Activated CD4-positive, alpha-beta T cell treated with anti-CD3 and anti-CD28 coated beads for 36 hours (primary cell): ENCODE data around the gene CGN. TPM values are rescaled to one million over a fixed set of nuclear protein-coding genes. Genes with fewer than 3 reads are reported as not detected.

Source experiments
- ATAC-seq: fragments of 200-7000 bp; cut with Tn5 transposase; one replicate; pipeline ENCODE4 v1.10.0; 2021; ENCODE audit warnings: mild to moderate bottlenecking, moderate library complexity
- CTCF ChIA-PET: fragments of 350-600 bp; sonication (Branson Sonifier 250); formaldehyde crosslinking; loops from one replicate; lab custom pipeline; 2021; ENCODE audit warnings: antibody characterized with exemption; lab: Charles Lee
- POLR2A ChIA-PET: fragments of 350-600 bp; sonication (Branson Sonifier 250); formaldehyde crosslinking; loops from one replicate; lab custom pipeline; 2021; ENCODE audit warnings: antibody characterized with exemption, inconsistent platforms; lab: Charles Lee
- DNase-seq: peaks from one replicate; pipeline ENCODE4 v3.0.0-alpha.2; 2020
- H3K27ac Mint-ChIP-seq: one replicate; pipeline ENCODE4 v1.8.0; 2021; ENCODE audit warnings: mixed read lengths
- H3K27me3 Mint-ChIP-seq: one replicate; pipeline ENCODE4 v1.8.0; 2021; ENCODE audit warnings: mixed read lengths
- H3K36me3 Mint-ChIP-seq: one replicate; pipeline ENCODE4 v1.8.0; 2021; ENCODE audit warnings: low read depth, mixed read lengths
- H3K4me1 Mint-ChIP-seq: one replicate; pipeline ENCODE4 v1.8.0; 2021; ENCODE audit warnings: mixed read lengths
- H3K4me3 Mint-ChIP-seq: one replicate; pipeline ENCODE4 v1.8.0; 2021; ENCODE audit warnings: mild to moderate bottlenecking, moderate library complexity, mixed read lengths
- H3K9me3 Mint-ChIP-seq: one replicate; pipeline ENCODE4 v1.8.0; 2021; ENCODE audit warnings: low read depth, mixed read lengths
- intact Hi-C, 2 experiments: fragments of 100-400 bp; cut with DNase I in 1 of 2; cut with micrococcal nuclease in 1 of 2; formaldehyde crosslinking; loops; one replicate each; pipeline versions ENCODE4 v1.14.2 to v1.15.1; 2022 to 2024; cut with DNase I, micrococcal nuclease
- total RNA-seq, 2 experiments: library from RNA; stranded (reverse); gene quantifications; one replicate each; pipeline ENCODE4 v1.2.3, GENCODE V29; 2021

The CGN gene
- total RNA-seq, 2 experiments from 2014 or later = 0.67 to 1.4 TPM

GRCh38 chr1:151535326-151536271 lies 24.4 kb downstream of the CGN start:
- Mint-ChIP-seq H3K4me1 (peaks cover 7% of the 10 kb centered on the region), H3K36me3 (no peaks in the 10 kb centered on the region), H3K27ac (no peak overlapping the region), H3K27me3 (no peaks in the 10 kb centered on the region), H3K4me3 (no peak overlapping the region), H3K9me3 (no peaks in the 10 kb centered on the region)
- POLR2A ChIA-PET = no interaction called here
- ATAC-seq = no peak
- DNase-seq = no peak
- intact Hi-C loops = loop anchor here in 1 of 2 experiments (2.0 to 10.0 kb wide), 3 partner anchors 91 to 301 kb away; no protein-coding TSS in a partner anchor
- CTCF ChIA-PET = interaction anchor here (0.7 to 1.5 kb wide), 12 partner anchors 12 to 309 kb away, joined by 3 to 6 read pairs (median 3); partner anchors contain the start of gene SNX27

- ATAC-seq (no peak), DNase-seq (no peak)
- ChIA-PET CTCF (interaction anchor here (0.6 to 0.9 kb wide), 3 partner anchors 22 to 198 kb away, joined by 3 read pairs; no protein-coding TSS in a partner anchor), POLR2A (no interaction called here)
- Mint-ChIP-seq H3K36me3 (no peaks in the 10 kb centered on the region), H3K4me3 (no peak overlapping the region), H3K27me3 (peaks cover 3% of the 10 kb centered on the region), H3K27ac (no peak overlapping the region), H3K9me3 (no peaks in the 10 kb centered on the region), H3K4me1 (peaks cover 16% of the 10 kb centered on the region)
- intact Hi-C loops = loop anchor here in 1 of 2 experiments (5.0 to 10.0 kb wide), 2 partner anchors 92 to 201 kb away; no protein-coding TSS in a partner anchor
Measured at GRCh38 chr1:151536499-151536898, 25.3 kb downstream of the CGN start.

- CTCF ChIA-PET = interaction anchor here (0.6 to 0.8 kb wide), 2 partner anchors 197 to 299 kb away, joined by 3 read pairs; no protein-coding TSS in a partner anchor
- no peak for DNase-seq
- no peaks in the 10 kb centered on the region for H3K36me3 Mint-ChIP-seq
- peaks cover 21% of the 10 kb centered on the region for H3K4me1 Mint-ChIP-seq
- H3K27me3 Mint-ChIP-seq = peaks cover 7% of the 10 kb centered on the region
- no peak overlapping the region for H3K27ac Mint-ChIP-seq
- intact Hi-C loops = loop anchor here in 1 of 2 experiments (5.0 to 10.0 kb wide), 2 partner anchors 92 to 200 kb away; no protein-coding TSS in a partner anchor
- no peak for ATAC-seq
- POLR2A ChIA-PET = interaction anchor here (0.6 kb wide), 1 partner anchor 293 kb away, joined by 3 read pairs; no protein-coding TSS in a partner anchor
- H3K9me3 Mint-ChIP-seq = no peaks in the 10 kb centered on the region
- H3K4me3 Mint-ChIP-seq = no peak overlapping the region
Measured at GRCh38 chr1:151537112-151537511, 25.9 kb downstream of the CGN start.

- peak; percentile 72 for DNase-seq
- H3K9me3 Mint-ChIP-seq = no peaks in the 10 kb centered on the region
Measured at GRCh38 chr1:151539321-151540020, 28.3 kb downstream of the CGN start.

GRCh38 chr1:151540021-151540981 lies 29.1 kb downstream of the CGN start, which contains the start of gene TUFT1:
Gene TUFT1 (plus strand): TSS chr1:151540309. CDS start chr1:151540367, 58 bp downstream.
- POLR2A ChIA-PET = interaction anchor here (0.6 kb wide), 1 partner anchor 365 kb away, joined by 3 read pairs; no protein-coding TSS in a partner anchor
- peaks cover 21% of the 10 kb centered on the region for H3K4me1 Mint-ChIP-seq
- peak within 1 kb of the TSS; percentile 69 for H3K27ac Mint-ChIP-seq

More at GRCh38 chr1:151539321-151540020, 28.3 kb downstream of the CGN start:
- Mint-ChIP-seq H3K27me3 (peaks cover 7% of the 10 kb centered on the region), H3K4me1 (peaks cover 21% of the 10 kb centered on the region), H3K36me3 (no peaks in the 10 kb centered on the region), H3K27ac (no peak overlapping the region), H3K4me3 (peak overlapping the region; percentile 90)
- intact Hi-C loops = loop anchor here (1.0 to 10.0 kb wide), 11 partner anchors 28 to 369 kb away; partner anchors contain the start of genes CGN (in 1 of the 2), POGZ (in 1 of the 2), RIIAD1 (in 1 of the 2) and TDRKH (in 1 of the 2)
- peak; percentile 45 for ATAC-seq
- ChIA-PET POLR2A (no interaction called here), CTCF (interaction anchor here (0.7 to 1.5 kb wide), 5 partner anchors 16 to 283 kb away, joined by 4 to 6 read pairs (median 5); partner anchors contain the start of gene CGN)

GRCh38 chr1:151540982-151541377 lies 29.8 kb downstream of the CGN start:
- DNase-seq = no peak
- peaks cover 7% of the 10 kb centered on the region for H3K27me3 Mint-ChIP-seq
- intact Hi-C loops = loop anchor here in 1 of 2 experiments (1.0 to 2.0 kb wide), 9 partner anchors 30 to 368 kb away; partner anchors contain the start of genes CGN, POGZ, RIIAD1 and TDRKH
- CTCF ChIA-PET = interaction anchor here (0.7 to 1.9 kb wide), 6 partner anchors 11 to 295 kb away, joined by 3 to 8 read pairs (median 4); no protein-coding TSS in a partner anchor
- POLR2A ChIA-PET = interaction anchor here (0.6 to 0.7 kb wide), 3 partner anchors 56 to 364 kb away, joined by 3 to 5 read pairs (median 5); no protein-coding TSS in a partner anchor
- no peak for ATAC-seq
- H3K27ac Mint-ChIP-seq = peak overlapping the region; percentile 69
- peaks cover 21% of the 10 kb centered on the region for H3K4me1 Mint-ChIP-seq
- H3K9me3 Mint-ChIP-seq = no peaks in the 10 kb centered on the region
- no peaks in the 10 kb centered on the region for H3K36me3 Mint-ChIP-seq
- peak overlapping the region; percentile 90 for H3K4me3 Mint-ChIP-seq

More at GRCh38 chr1:151540021-151540981, 29.1 kb downstream of the CGN start, which contains the start of gene TUFT1:
- H3K36me3 Mint-ChIP-seq = no peaks in the 10 kb centered on the region
- CTCF ChIA-PET = interaction anchor here (0.9 to 1.9 kb wide), 6 partner anchors 17 to 115 kb away, joined by 4 to 8 read pairs (median 6); partner anchors contain the start of gene CGN
- ATAC-seq (peak; percentile 99), DNase-seq (peak; percentile 97)
- H3K9me3 Mint-ChIP-seq = no peaks in the 10 kb centered on the region
- peak within 1 kb of the TSS; percentile 90 for H3K4me3 Mint-ChIP-seq
- H3K27me3 Mint-ChIP-seq = peaks cover 7% of the 10 kb centered on the region
- intact Hi-C loops = loop anchor here in 1 of 2 experiments (1.0 to 2.0 kb wide), 9 partner anchors 29 to 368 kb away; partner anchors contain the start of genes CGN, POGZ, RIIAD1 and TDRKH

- Mint-ChIP-seq H3K27ac (no peak overlapping the region), H3K4me1 (peaks cover 21% of the 10 kb centered on the region), H3K4me3 (peak overlapping the region; percentile 90), H3K9me3 (no peaks in the 10 kb centered on the region), H3K36me3 (no peaks in the 10 kb centered on the region), H3K27me3 (peaks cover 7% of the 10 kb centered on the region)
- ATAC-seq = no peak
- intact Hi-C loops = loop anchor here in 1 of 2 experiments (2.0 kb wide), 3 partner anchors 97 to 367 kb away; partner anchors contain the start of gene THEM4
- POLR2A ChIA-PET = interaction anchor here (0.6 to 0.7 kb wide), 3 partner anchors 9 to 230 kb away, joined by 3 to 5 read pairs (median 5); no protein-coding TSS in a partner anchor
- no peak for DNase-seq
- CTCF ChIA-PET = interaction anchor here (0.6 to 1.9 kb wide), 8 partner anchors 12 to 330 kb away, joined by 3 to 8 read pairs (median 3); no protein-coding TSS in a partner anchor
Measured at GRCh38 chr1:151541752-151542151, 30.6 kb downstream of the CGN start.

GRCh38 chr1:151542710-151543129 lies 31.5 kb downstream of the CGN start:
- Mint-ChIP-seq H3K4me1 (peaks cover 27% of the 10 kb centered on the region), H3K27ac (no peak overlapping the region), H3K9me3 (no peaks in the 10 kb centered on the region), H3K36me3 (no peaks in the 10 kb centered on the region), H3K4me3 (no peak overlapping the region), H3K27me3 (peaks cover 7% of the 10 kb centered on the region)
- ChIA-PET POLR2A (interaction anchor here (0.7 kb wide), 1 partner anchor 8 kb away, joined by 3 read pairs; no protein-coding TSS in a partner anchor), CTCF (no interaction called here)
- DNase-seq (no peak), ATAC-seq (no peak)
- intact Hi-C loops = no loop called here

- Mint-ChIP-seq H3K4me1 (peaks cover 20% of the 10 kb centered on the region), H3K36me3 (no peaks in the 10 kb centered on the region), H3K9me3 (no peaks in the 10 kb centered on the region), H3K27me3 (peaks cover 7% of the 10 kb centered on the region), H3K27ac (no peak overlapping the region), H3K4me3 (no peak overlapping the region)
- POLR2A ChIA-PET = no interaction called here
- no peak for DNase-seq
- no peak for ATAC-seq
- intact Hi-C loops = no loop called here
- CTCF ChIA-PET = interaction anchor here (1.0 kb wide), 1 partner anchor 31 kb away, joined by 4 read pairs; no protein-coding TSS in a partner anchor
Measured at GRCh38 chr1:151545542-151545941, 34.4 kb downstream of the CGN start.
